Skeletal muscle satellite cell (primary cell): ENCODE data around the gene AUH.

Experiments
- H3K27me3 ChIP-seq: 2 replicates; pipeline ENCODE4 v1.7.0; 2013; ENCODE audit warnings: low read length; ENCODE audit not compliant: control insufficient read depth, insufficient read depth
- H3K36me3 ChIP-seq: 2 replicates; pipeline ENCODE4 v1.7.0; 2013; ENCODE audit warnings: mild to moderate bottlenecking, control low read depth, low read length; ENCODE audit not compliant: insufficient read depth
- H3K4me1 ChIP-seq: 2 replicates; pipeline ENCODE4 v1.7.0; 2013; ENCODE audit warnings: low read length; ENCODE audit not compliant: control insufficient read depth, insufficient read depth
- H3K4me2 ChIP-seq: 2 replicates; pipeline ENCODE4 v1.7.0; 2013; ENCODE audit warnings: mild to moderate bottlenecking, low read length
- H3K4me3 ChIP-seq: 2 replicates; pipeline ENCODE4 v1.7.0; 2013; ENCODE audit warnings: low read length
- H3K9ac ChIP-seq: 2 replicates; pipeline ENCODE4 v1.7.0; 2013; ENCODE audit warnings: mild to moderate bottlenecking, low read depth, low read length, moderate library complexity
- H3K9me3 ChIP-seq: replicated peaks from 2 replicates; pipeline ENCODE4 v1.7.0; 2013; ENCODE audit warnings: mild to moderate bottlenecking, control low read depth, low read length

The AUH gene

DNA sequence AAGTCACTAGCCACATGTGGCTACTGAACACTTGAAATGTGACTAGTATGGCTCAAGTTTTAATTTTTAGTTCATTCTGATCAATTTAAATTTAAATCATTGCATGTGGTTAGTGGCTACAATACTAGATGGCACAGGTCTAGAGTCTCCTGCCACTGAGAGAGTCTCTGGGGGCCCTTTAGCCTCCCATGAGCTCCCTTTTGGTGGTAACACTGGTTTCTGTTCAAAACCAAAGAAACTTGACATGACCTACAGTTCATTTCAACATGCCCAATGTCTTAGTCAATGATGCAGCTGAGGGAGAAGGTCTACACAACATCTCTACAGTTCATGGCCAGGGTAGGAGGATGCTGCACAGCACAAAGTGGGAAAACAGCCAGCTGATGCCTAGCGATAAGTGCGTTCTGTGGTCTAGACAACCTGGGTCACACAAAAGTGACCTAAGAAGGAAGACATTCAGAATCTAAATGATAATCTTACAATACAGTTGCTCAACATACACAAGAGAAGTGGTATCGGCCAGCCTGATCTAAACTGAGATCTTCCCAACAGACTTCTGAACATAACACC, 121.0 kb downstream of the AUH start:
- Histone ChIP-seq H3K9ac (no peak overlapping the region), H3K4me2 (no peak overlapping the region), H3K36me3 (no peaks in the 10 kb centered on the region), H3K9me3 (no peaks in the 10 kb centered on the region), H3K27me3 (no peaks in the 10 kb centered on the region), H3K4me1 (peaks cover 4% of the 10 kb centered on the region), H3K4me3 (no peak overlapping the region)

DNA sequence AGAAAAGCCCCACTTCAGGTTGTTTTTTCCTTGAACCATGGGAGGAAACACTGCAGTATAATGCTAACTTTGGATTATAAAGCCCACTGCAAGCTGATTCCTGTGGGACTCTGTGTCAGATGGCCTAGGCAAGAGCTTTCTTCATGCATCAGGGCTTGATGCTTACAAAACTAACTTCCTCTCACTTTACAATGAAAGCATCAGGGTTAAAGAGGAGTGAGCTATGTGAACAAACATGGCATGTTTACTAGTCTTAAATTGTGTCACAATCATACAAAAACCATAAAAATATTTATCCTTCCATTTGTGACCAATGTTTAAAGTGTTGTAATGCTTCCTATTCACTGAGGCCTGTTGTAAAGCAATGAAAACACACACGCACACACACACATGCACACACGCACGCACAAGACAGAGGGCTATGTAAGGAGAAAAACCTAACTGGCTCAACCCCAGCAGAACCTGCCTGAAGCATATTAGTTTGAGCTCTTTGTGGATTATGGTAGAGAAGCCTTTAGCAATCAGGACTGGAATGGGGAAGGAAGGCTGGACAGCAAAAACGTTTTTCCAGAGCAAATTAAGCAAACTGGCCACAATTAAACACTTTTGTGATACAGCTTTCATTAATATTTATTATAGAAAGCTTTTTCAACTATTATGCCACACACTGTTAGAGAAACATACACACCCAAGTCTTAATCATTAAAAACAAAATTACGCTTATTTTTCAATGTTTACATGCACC, 122.2 kb downstream of the AUH start:
- Histone ChIP-seq H3K4me2 (no peak overlapping the region), H3K27me3 (no peaks in the 10 kb centered on the region), H3K9ac (no peak overlapping the region), H3K9me3 (no peaks in the 10 kb centered on the region), H3K36me3 (no peaks in the 10 kb centered on the region), H3K4me1 (no peaks in the 10 kb centered on the region), H3K4me3 (no peak overlapping the region)

DNA sequence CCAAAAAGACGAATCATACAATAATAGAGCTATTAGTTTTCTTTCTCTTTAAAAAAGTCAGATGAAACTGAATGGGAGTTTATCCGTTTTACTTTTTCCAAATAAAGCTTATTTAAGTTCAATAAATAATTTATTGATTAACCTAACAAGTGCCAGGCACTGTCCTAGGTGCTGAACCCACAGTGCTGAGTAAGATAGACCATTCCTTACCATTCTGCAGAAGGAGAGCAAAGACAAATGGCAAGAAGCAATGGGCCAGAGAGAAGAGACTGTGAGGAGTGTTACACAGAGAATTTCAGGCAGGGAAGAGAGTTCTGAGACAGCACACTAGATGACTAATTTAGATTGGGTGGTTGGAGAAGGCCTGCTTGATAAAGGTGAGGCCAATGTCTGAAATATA, 127.2 kb downstream of the AUH start:
- Histone ChIP-seq H3K9ac (no peak overlapping the region), H3K36me3 (no peaks in the 10 kb centered on the region), H3K4me3 (no peak overlapping the region)

DNA sequence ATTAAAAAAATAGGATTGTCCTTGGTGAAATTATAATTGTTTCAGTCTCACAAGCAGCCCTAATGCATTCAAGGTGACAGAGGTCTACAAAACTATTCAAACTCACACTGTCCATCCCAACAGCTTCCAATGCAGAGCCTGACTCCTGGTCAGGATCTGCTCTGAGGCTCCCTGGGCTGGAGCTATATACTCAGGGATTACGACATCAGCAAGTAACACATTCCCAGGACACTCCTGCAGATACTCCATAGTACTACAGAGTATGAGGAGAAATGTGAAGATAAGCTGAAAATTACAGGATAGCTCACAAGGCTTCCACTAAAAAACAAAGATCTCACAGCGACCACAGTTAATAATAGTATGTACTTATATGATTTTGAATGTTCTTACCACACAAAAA, 130.1 kb downstream of the AUH start:
- H3K27me3 ChIP-seq, result no peaks in the 10 kb centered on the region

More for the DNA sequence above, 127.2 kb downstream of the AUH start:
- no peaks in the 10 kb centered on the region for H3K4me1 ChIP-seq
- no peaks in the 10 kb centered on the region for H3K27me3 ChIP-seq
- H3K9me3 ChIP-seq, result no peaks in the 10 kb centered on the region
- H3K4me2 ChIP-seq, result no peak overlapping the region

DNA sequence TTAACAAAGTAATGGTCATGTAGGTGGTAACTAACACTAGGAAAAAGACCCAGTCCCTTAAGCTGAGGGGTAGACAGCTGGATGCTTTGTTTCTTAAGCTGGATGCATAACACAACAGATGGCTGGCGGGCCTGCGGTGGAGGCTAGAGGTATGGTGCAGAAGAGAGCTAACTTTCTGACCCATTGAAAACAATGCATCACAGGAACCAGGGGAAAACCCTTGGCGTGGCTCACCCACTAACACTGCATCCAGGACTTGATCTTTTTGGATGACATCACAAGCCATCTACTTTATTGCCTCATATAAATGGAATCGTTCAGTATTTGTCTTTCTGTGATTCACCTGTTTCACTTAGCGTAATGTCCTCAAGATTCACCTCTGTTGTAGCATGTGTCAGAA, 138.7 kb downstream of the AUH start:
- peaks cover 13% of the 10 kb centered on the region for H3K4me1 ChIP-seq
- no peak overlapping the region for H3K4me2 ChIP-seq
- H3K9ac ChIP-seq, result no peak overlapping the region
- H3K9me3 ChIP-seq, result no peaks in the 10 kb centered on the region
- H3K36me3 ChIP-seq, result no peaks in the 10 kb centered on the region
- no peaks in the 10 kb centered on the region for H3K27me3 ChIP-seq
- H3K4me3 ChIP-seq, result no peak overlapping the region

More for the DNA sequence above, 130.1 kb downstream of the AUH start:
- no peak overlapping the region for H3K4me3 ChIP-seq
- H3K36me3 ChIP-seq, result no peaks in the 10 kb centered on the region
- H3K4me2 ChIP-seq, result no peak overlapping the region
- H3K4me1 ChIP-seq, result no peaks in the 10 kb centered on the region
- H3K9me3 ChIP-seq, result no peaks in the 10 kb centered on the region
- H3K9ac ChIP-seq, result no peak overlapping the region

DNA sequence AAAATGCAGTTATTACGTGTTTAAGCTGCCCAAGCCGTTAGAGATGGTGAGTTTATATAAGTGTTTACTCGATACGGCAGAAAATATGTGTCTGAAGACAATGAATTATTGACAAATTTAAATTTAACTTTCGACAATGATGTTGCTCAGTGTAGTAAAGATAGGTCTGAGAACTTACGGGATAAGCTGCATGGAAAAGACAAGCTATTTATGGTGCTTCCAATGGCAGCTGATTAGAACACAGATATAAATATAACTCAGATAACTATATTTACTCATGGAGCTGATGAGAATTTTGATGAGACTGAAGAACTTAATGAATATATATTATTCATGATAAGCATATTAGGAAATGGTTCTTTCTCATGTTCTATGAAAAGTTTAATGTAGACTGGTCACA, 139.3 kb downstream of the AUH start:
- Histone ChIP-seq H3K4me3 (no peak overlapping the region), H3K9ac (no peak overlapping the region), H3K9me3 (no peaks in the 10 kb centered on the region), H3K4me1 (peaks cover 13% of the 10 kb centered on the region), H3K4me2 (no peak overlapping the region), H3K36me3 (no peaks in the 10 kb centered on the region), H3K27me3 (no peaks in the 10 kb centered on the region)

DNA sequence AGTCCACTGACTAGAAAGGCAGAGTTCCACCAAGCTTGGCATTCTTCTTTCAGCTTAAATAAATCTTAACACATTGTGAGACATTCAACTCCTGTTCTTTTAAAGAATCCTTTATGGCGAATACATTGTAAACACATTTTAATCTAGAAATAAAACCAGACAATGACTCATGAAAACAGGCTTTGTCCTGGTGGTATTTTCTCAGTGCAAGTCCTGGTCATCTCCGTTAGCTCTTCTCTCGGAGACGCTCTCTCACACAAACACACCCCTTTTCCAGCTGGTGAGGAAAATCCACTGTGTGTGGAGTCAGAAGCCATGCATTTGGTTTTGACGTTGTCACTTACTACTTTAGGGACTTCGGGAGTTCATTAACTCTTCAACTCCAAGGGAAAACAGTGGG, 140.4 kb downstream of the AUH start:
- Histone ChIP-seq H3K9me3 (no peaks in the 10 kb centered on the region), H3K36me3 (no peaks in the 10 kb centered on the region), H3K4me1 (peaks cover 13% of the 10 kb centered on the region), H3K27me3 (no peaks in the 10 kb centered on the region), H3K4me3 (no peak overlapping the region), H3K4me2 (no peak overlapping the region), H3K9ac (no peak overlapping the region)

DNA sequence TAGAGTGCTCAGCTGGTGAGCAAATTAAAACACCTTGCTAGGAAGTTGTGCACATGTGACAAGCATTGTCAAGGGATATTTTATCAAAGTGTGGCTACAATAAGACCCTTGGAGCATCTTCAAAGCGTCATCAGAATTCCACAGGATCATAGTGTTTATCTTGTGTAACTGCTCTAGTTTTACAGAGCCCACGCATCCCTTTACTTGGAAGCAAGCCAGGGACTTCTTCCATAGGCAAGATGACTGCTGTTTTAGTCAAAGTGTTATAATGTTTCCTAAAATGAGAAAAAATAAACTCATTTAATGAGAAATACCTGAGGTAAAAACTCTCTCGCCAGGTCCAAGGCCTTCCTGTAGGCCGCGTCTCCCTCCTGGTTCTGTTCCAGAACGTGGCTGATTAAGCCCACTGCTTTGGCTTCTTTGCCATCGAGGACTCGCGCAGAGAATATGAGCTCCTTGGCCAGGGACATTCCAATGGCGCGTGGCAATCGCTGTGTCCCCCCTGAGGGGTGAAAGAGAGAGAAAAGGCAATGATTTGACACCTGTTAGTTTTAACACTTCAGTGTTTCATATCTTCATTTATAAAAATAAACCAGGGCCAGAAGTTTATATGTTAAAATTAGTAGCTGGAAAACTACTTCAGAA, 141.1 kb downstream of the AUH start:
- Histone ChIP-seq H3K9me3 (no peaks in the 10 kb centered on the region), H3K27me3 (no peaks in the 10 kb centered on the region), H3K4me2 (no peak overlapping the region), H3K4me1 (peaks cover 13% of the 10 kb centered on the region), H3K9ac (no peak overlapping the region), H3K36me3 (no peaks in the 10 kb centered on the region), H3K4me3 (no peak overlapping the region)

DNA sequence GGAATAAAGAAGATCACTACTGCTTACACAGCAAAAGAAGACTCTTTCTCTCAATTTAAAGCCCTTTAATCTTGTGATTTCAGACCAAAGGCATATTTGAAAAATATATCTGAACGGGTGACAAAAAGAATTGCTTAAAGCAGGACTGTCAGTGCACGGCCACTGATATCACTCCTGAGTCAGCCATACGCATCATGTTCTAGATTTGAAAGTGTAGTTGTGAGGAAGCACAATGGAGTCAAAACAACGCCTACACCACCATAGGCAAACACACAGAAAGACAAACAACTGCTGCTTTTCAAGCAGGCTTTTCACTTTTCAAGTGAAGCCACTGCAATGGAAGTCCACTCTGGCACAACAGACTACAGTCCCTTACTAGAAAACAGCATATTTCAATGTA, 141.7 kb downstream of the AUH start:
- no peaks in the 10 kb centered on the region for H3K9me3 ChIP-seq
- no peak overlapping the region for H3K9ac ChIP-seq
- H3K4me2 ChIP-seq, result no peak overlapping the region
- H3K36me3 ChIP-seq, result no peaks in the 10 kb centered on the region
- no peak overlapping the region for H3K4me3 ChIP-seq
- peaks cover 14% of the 10 kb centered on the region for H3K4me1 ChIP-seq
- no peaks in the 10 kb centered on the region for H3K27me3 ChIP-seq

DNA sequence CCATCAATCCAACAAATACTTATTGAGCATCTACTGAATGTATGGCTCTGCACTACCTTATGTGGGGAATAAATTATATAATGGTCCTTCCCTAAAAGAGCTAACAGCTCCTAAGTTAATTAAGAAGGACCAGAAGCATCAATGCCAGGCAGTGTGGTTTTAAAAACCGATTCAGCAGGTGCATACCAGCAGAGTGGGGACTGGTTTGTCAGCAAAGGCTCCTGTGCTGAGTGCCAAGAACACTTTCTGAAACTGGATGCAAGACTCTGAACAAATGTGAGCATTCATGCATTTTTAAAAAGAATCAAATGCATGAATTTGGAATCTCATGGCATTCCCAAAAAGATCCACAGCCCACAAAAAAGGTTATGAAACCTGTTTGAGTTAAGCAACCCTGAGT, 142.2 kb downstream of the AUH start:
- no peak overlapping the region for H3K4me2 ChIP-seq
- H3K4me3 ChIP-seq, result no peak overlapping the region
- H3K27me3 ChIP-seq, result no peaks in the 10 kb centered on the region
- H3K9ac ChIP-seq, result no peak overlapping the region
- peaks cover 18% of the 10 kb centered on the region for H3K4me1 ChIP-seq
- no peaks in the 10 kb centered on the region for H3K36me3 ChIP-seq
- H3K9me3 ChIP-seq, result no peaks in the 10 kb centered on the region

DNA sequence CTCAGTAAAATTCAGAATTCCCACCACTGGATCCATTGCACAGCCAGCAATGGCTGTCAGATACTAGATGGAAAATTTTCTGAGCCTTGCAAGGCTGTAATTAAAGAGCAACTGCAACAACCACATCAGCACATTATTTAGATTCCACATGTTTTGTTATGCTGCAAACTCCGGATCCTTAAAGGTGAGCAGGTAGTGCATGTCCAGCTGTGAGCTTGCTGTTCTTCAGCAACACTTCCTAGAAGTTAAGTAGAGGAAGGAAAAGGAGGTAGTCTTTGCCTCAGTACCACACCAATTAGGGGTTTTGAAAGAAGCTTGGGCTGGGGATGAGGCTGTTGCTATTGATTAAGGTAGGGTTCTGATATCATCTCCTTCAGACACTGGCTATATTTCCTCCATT, 144.3 kb downstream of the AUH start:
- Histone ChIP-seq H3K9ac (no peak overlapping the region), H3K4me2 (no peak overlapping the region), H3K4me3 (no peak overlapping the region), H3K4me1 (peaks cover 27% of the 10 kb centered on the region), H3K9me3 (no peaks in the 10 kb centered on the region), H3K36me3 (no peaks in the 10 kb centered on the region), H3K27me3 (no peaks in the 10 kb centered on the region)

DNA sequence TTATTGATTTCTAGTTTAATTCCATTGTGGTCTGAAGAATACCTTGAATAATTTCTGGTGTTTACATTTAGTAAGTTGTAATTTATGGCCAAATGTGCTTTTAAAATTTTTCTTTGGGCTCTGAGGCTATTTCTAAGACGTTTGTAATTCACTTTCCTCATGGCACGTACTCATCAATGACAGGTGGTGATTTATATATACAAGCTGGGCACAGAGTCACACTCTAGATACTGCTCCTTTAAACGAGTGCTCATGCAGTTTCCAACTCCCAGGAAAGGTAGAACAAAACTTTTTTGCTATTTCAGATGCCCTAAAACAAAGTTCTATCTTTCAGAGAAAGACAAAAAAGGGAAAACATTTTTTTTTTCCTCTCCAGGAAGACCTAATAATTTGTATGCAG, 146.9 kb downstream of the AUH start:
- H3K4me1 ChIP-seq, result peaks cover 14% of the 10 kb centered on the region
- H3K9ac ChIP-seq, result no peak overlapping the region
- H3K4me3 ChIP-seq, result no peak overlapping the region
- H3K36me3 ChIP-seq, result no peaks in the 10 kb centered on the region
- H3K27me3 ChIP-seq, result no peaks in the 10 kb centered on the region
- H3K9me3 ChIP-seq, result no peaks in the 10 kb centered on the region
- no peak overlapping the region for H3K4me2 ChIP-seq
